Activated CD4-positive, CD25-positive, alpha-beta regulatory T cell treated with anti-CD3 and anti-CD28 coated beads, Interleukin-2, amount 50 U/mL, for 72 hours (primary cell): Measurements from ENCODE around the gene KRTAP4-5.
"Not testable (repeated sequence)": the region's sequence is repeated elsewhere in the genome, so short reads cannot be mapped to it uniquely, and the experiment has no call there.

Experiments
- DNase-seq: peaks from one replicate; pipeline ENCODE4 v3.0.0; 2021

Gene KRTAP4-5

GRCh38 chr17:41105347-41105746, 44.3 kb downstream of the KRTAP4-5 start, which contains the start of gene KRTAP4-9:
TSS of gene KRTAP4-9 (plus strand) at chr17:41105389. CDS start at chr17:41105389, 0 bp downstream.
- not testable (repeated sequence) for DNase-seq

GRCh38 chr17:41104386-41105038, 45.1 kb downstream of the KRTAP4-5 start:
- DNase-seq, result not testable (repeated sequence)

- DNase-seq, result no peak
Measured at GRCh38 chr17:41103896-41104295, 45.7 kb downstream of the KRTAP4-5 start.

GRCh38 chr17:41101586-41102259, 47.9 kb downstream of the KRTAP4-5 start, which contains the start of gene KRTAP4-16:
TSS of gene KRTAP4-16 (minus strand) at chr17:41102209. CDS start at chr17:41102209, 0 bp downstream.
- DNase-seq, result no peak

- DNase-seq, result not testable (repeated sequence)
Measured at GRCh38 chr17:41099682-41100480, 49.7 kb downstream of the KRTAP4-5 start.
